Astrocyte (in vitro differentiated cells and primary cell): ENCODE measurements around the gene TMPRSS9. TPM values are rescaled to one million over a fixed set of nuclear protein-coding genes. Genes with fewer than 3 reads are reported as not detected.

ENCODE experiments used
- DNase-seq: peaks from one replicate; pipeline ENCODE4 v3.0.0-alpha.2; 2010; ENCODE audit warnings: low read depth
- FAIRE-seq: peaks from 2 replicates; lab custom pipeline; 2011; peaks lifted over from hg19 to GRCh38; lab: Jason Lieb, UNC
- H2AFZ ChIP-seq: 2 replicates; pipeline ENCODE4 v1.6.0; 2012; ENCODE audit warnings: low read depth, low read length, inconsistent platforms
- H3K27ac ChIP-seq: 2 replicates; pipeline ENCODE4 v1.5.1; 2011; ENCODE audit warnings: low read depth, low read length, inconsistent platforms
- H3K27me3 ChIP-seq: 2 replicates; pipeline ENCODE4 v1.6.0; 2011; ENCODE audit warnings: low read length, inconsistent platforms; ENCODE audit not compliant: insufficient read depth
- H3K36me3 ChIP-seq: 2 replicates; pipeline ENCODE4 v1.5.1; 2011; ENCODE audit warnings: low read length, inconsistent platforms; ENCODE audit not compliant: insufficient read depth
- H3K4me1 ChIP-seq: 2 replicates; pipeline ENCODE4 v1.5.1; 2011; ENCODE audit warnings: low read length, inconsistent platforms; ENCODE audit not compliant: insufficient read depth
- H3K4me2 ChIP-seq: 2 replicates; pipeline ENCODE4 v1.6.0; 2012; ENCODE audit warnings: low read length, inconsistent platforms
- H3K4me3 ChIP-seq: 2 replicates; pipeline ENCODE4 v1.5.1; 2011; ENCODE audit warnings: low read depth, mild to moderate bottlenecking, low read length, inconsistent platforms; ENCODE audit not compliant: insufficient read depth
- H3K79me2 ChIP-seq: 2 replicates; pipeline ENCODE4 v1.6.0; 2012; ENCODE audit warnings: mild to moderate bottlenecking, low read length, inconsistent platforms; ENCODE audit not compliant: insufficient read depth
- H3K9ac ChIP-seq: 2 replicates; pipeline ENCODE4 v1.6.0; 2012; ENCODE audit warnings: mild to moderate bottlenecking, low read length, inconsistent platforms
- H3K9me3 ChIP-seq: 2 replicates; pipeline ENCODE4 v1.5.1; 2012; ENCODE audit warnings: low read depth, mild to moderate bottlenecking, low read length, inconsistent platforms; ENCODE audit not compliant: insufficient read depth
- H4K20me1 ChIP-seq: 2 replicates; pipeline ENCODE4 v1.6.0; 2012; ENCODE audit warnings: low read length, inconsistent platforms; ENCODE audit not compliant: insufficient read depth
- H3K27ac Mint-ChIP-seq: one replicate; pipeline ENCODE4 v1.8.0; 2021; ENCODE audit warnings: mild to moderate bottlenecking, mixed read lengths; ENCODE audit not compliant: unreplicated experiment
- H3K27me3 Mint-ChIP-seq: one replicate; pipeline ENCODE4 v1.8.0; 2021; ENCODE audit warnings: low read depth, mixed read lengths; ENCODE audit not compliant: unreplicated experiment
- H3K36me3 Mint-ChIP-seq: one replicate; pipeline ENCODE4 v1.8.0; 2021; ENCODE audit warnings: low read depth, mixed read lengths; ENCODE audit not compliant: unreplicated experiment
- H3K4me1 Mint-ChIP-seq: one replicate; pipeline ENCODE4 v1.8.0; 2021; ENCODE audit warnings: low read depth, mixed read lengths; ENCODE audit not compliant: unreplicated experiment
- H3K4me3 Mint-ChIP-seq: one replicate; pipeline ENCODE4 v1.8.0; 2021; ENCODE audit warnings: mild to moderate bottlenecking, moderate library complexity, mixed read lengths; ENCODE audit not compliant: unreplicated experiment
- H3K9me3 Mint-ChIP-seq: one replicate; pipeline ENCODE4 v1.8.0; 2021; ENCODE audit warnings: mild to moderate bottlenecking, mixed read lengths; ENCODE audit not compliant: unreplicated experiment
- CTCF ChIP-seq: IDR thresholded peaks from 2 replicates; pipeline ENCODE4 v1.5.1; 2011; ENCODE audit warnings: low read depth, mild to moderate bottlenecking, inconsistent platforms, low read length, moderate library complexity; ENCODE audit not compliant: insufficient read depth
- EZH2 ChIP-seq: IDR thresholded peaks from 2 replicates; pipeline ENCODE4 v1.6.1; 2012; ENCODE audit warnings: mild to moderate bottlenecking, low read length, inconsistent platforms; ENCODE audit not compliant: insufficient read depth
- total RNA-seq: library from RNA; stranded (reverse); gene quantifications from 2 replicates; pipeline ENCODE4 v1.2.1, GENCODE V29; 2021

Gene TMPRSS9
- total RNA-seq, 1 donor from 2014 or later = 0.16 TPM

- TF ChIP-seq CTCF (no peak), EZH2 (no peak)
- H3K4me1 Mint-ChIP-seq = no peaks in the 10 kb centered on the region
- H3K9me3 Mint-ChIP-seq = peaks cover 7% of the 10 kb centered on the region
- H3K4me2 ChIP-seq = no peak overlapping the region
- H3K9me3 ChIP-seq = peaks cover 7% of the 10 kb centered on the region
- H3K9ac ChIP-seq = no peak overlapping the region
- peaks cover 2% of the 10 kb centered on the region for H3K36me3 ChIP-seq
- H3K4me3 Mint-ChIP-seq = no peak overlapping the region
- no peaks in the 10 kb centered on the region for H3K27me3 ChIP-seq
- no peaks in the 10 kb centered on the region for H3K4me1 ChIP-seq
- no peaks in the 10 kb centered on the region for H3K27me3 Mint-ChIP-seq
- no peak overlapping the region for H3K27ac Mint-ChIP-seq
- no peak overlapping the region for H2AFZ ChIP-seq
- DNase-seq (no peak), FAIRE-seq (no peak)
- H4K20me1 ChIP-seq = peaks cover 4% of the 10 kb centered on the region
- no peak overlapping the region for H3K27ac ChIP-seq
- no peaks in the 10 kb centered on the region for H3K79me2 ChIP-seq
- peaks cover 5% of the 10 kb centered on the region for H3K36me3 Mint-ChIP-seq
- H3K4me3 ChIP-seq = no peak overlapping the region
Measured at GRCh38 chr19:2318923-2319322, 41.1 kb upstream of the TMPRSS9 start.

GRCh38 chr19:2319551-2319950 is 40.5 kb upstream of the TMPRSS9 start:
- H3K36me3 Mint-ChIP-seq = peaks cover 5% of the 10 kb centered on the region

More at GRCh38 chr19:2319551-2319950, 40.5 kb upstream of the TMPRSS9 start:
- Histone ChIP-seq H2AFZ (no peak overlapping the region), H3K4me3 (no peak overlapping the region), H3K36me3 (peaks cover 2% of the 10 kb centered on the region), H3K4me1 (no peaks in the 10 kb centered on the region), H3K9me3 (peaks cover 7% of the 10 kb centered on the region), H3K4me2 (no peak overlapping the region), H4K20me1 (peaks cover 10% of the 10 kb centered on the region), H3K27me3 (no peaks in the 10 kb centered on the region), H3K79me2 (peaks cover 1% of the 10 kb centered on the region), H3K27ac (no peak overlapping the region), H3K9ac (no peak overlapping the region)
- no peaks in the 10 kb centered on the region for H3K27me3 Mint-ChIP-seq
- TF ChIP-seq EZH2 = no peak
- no peak for TF ChIP-seq CTCF
- no peak overlapping the region for H3K27ac Mint-ChIP-seq
- DNase-seq = no peak
- no peaks in the 10 kb centered on the region for H3K4me1 Mint-ChIP-seq
- peaks cover 7% of the 10 kb centered on the region for H3K9me3 Mint-ChIP-seq
- H3K4me3 Mint-ChIP-seq = no peak overlapping the region
- no peak for FAIRE-seq
